Keratinocyte (primary cell): ENCODE results near the gene PFDN4. TPM values are rescaled to one million over a fixed set of nuclear protein-coding genes. Genes with fewer than 3 reads are reported as not detected.

Experiments used
- DNase-seq: peaks from one replicate; pipeline ENCODE4 v3.0.0-alpha.2; 2011; ENCODE audit warnings: low read depth, missing footprints, low spot score
- FAIRE-seq: peaks from 2 replicates; lab custom pipeline; 2011; peaks lifted over from hg19 to GRCh38; lab: Jason Lieb, UNC
- H2AFZ ChIP-seq: 2 replicates; pipeline ENCODE4 v1.6.0; 2012; ENCODE audit warnings: low read length, control low read depth, inconsistent platforms; ENCODE audit not compliant: control insufficient read depth
- H3K27ac ChIP-seq: 2 replicates; pipeline ENCODE4 v1.5.1; 2011; ENCODE audit warnings: low read length; ENCODE audit not compliant: control insufficient read depth, insufficient read depth
- H3K27me3 ChIP-seq: 3 replicates; pipeline ENCODE4 v1.6.0; 2011; ENCODE audit warnings: low read length; ENCODE audit not compliant: control insufficient read depth, insufficient read depth; ENCODE audit errors: extremely low read depth
- H3K36me3 ChIP-seq, 2 experiments: 2 replicates in 1 of 2; 3 replicates in 1 of 2; pipeline ENCODE4 v1.5.1; 2011; ENCODE audit warnings: low read length in 2 of 2, mild to moderate bottlenecking in 1 of 2; ENCODE audit not compliant: control insufficient read depth in 2 of 2, insufficient read depth in 2 of 2; ENCODE audit errors: extremely low read depth in 1 of 2
- H3K4me1 ChIP-seq: 3 replicates; pipeline ENCODE4 v1.5.1; 2011; ENCODE audit warnings: low read length; ENCODE audit not compliant: control insufficient read depth, insufficient read depth; ENCODE audit errors: extremely low read depth
- H3K4me2 ChIP-seq: 3 replicates; pipeline ENCODE4 v1.6.0; 2011; ENCODE audit warnings: low read depth, low read length; ENCODE audit not compliant: control insufficient read depth, insufficient read depth; ENCODE audit errors: extremely low read depth
- H3K4me3 ChIP-seq, 3 experiments: fragments of 200-600 bp in 1 of 3; sonication (generic) in 1 of 3; 2 replicates in 2 of 3; 3 replicates in 1 of 3; pipeline ENCODE4 v1.5.1; 2011 to 2016; ENCODE audit warnings: low read length in 3 of 3, mild to moderate bottlenecking in 3 of 3, control low read depth in 2 of 3, inconsistent platforms in 1 of 3, low read depth in 1 of 3, mixed read lengths in 1 of 3, mixed run types in 1 of 3, moderate library complexity in 1 of 3; ENCODE audit not compliant: control insufficient read depth in 2 of 3, insufficient read depth in 2 of 3; ENCODE audit errors: extremely low read depth in 1 of 3
- H3K79me2 ChIP-seq: 2 replicates; pipeline ENCODE4 v1.6.0; 2012; ENCODE audit warnings: low read length; ENCODE audit not compliant: control insufficient read depth, insufficient read depth
- H3K9ac ChIP-seq: 3 replicates; pipeline ENCODE4 v1.6.0; 2011; ENCODE audit warnings: low read length; ENCODE audit not compliant: control insufficient read depth, insufficient read depth; ENCODE audit errors: extremely low read depth
- H3K9me1 ChIP-seq: 3 replicates; pipeline ENCODE4 v1.6.0; 2011; ENCODE audit warnings: low read length; ENCODE audit not compliant: control insufficient read depth, insufficient read depth; ENCODE audit errors: extremely low read depth
- H3K9me3 ChIP-seq: 2 replicates; pipeline ENCODE4 v1.5.1; 2012; ENCODE audit warnings: low read depth, low read length; ENCODE audit not compliant: control insufficient read depth
- H4K20me1 ChIP-seq: 3 replicates; pipeline ENCODE4 v1.6.0; 2011; ENCODE audit warnings: low read length; ENCODE audit not compliant: control insufficient read depth, insufficient read depth; ENCODE audit errors: extremely low read depth
- CTCF ChIP-seq, 3 experiments: IDR thresholded peaks in 1 of 3; conservative IDR thresholded peaks in 1 of 3; optimal IDR thresholded peaks in 1 of 3; 2 replicates in 2 of 3; 3 replicates in 1 of 3; pipeline versions ENCODE3 to v1.5.1; 2011; ENCODE audit warnings: low read length in 3 of 3, mild to moderate bottlenecking in 3 of 3, moderate library complexity in 2 of 3, control low read depth in 1 of 3, inconsistent platforms in 1 of 3; ENCODE audit not compliant: insufficient read depth in 2 of 3; ENCODE audit errors: extremely low read depth in 1 of 3
- EZH2 ChIP-seq: IDR thresholded peaks from one replicate; pipeline ENCODE4 v1.6.1; 2012; ENCODE audit warnings: inconsistent platforms, mild to moderate bottlenecking, low read length, moderate library complexity
- dilution Hi-C: fragments of 300-500 bp; cut with MboI; formaldehyde crosslinking; loops from one replicate; pipeline ENCODE4 v1.7.0; 2020; ENCODE audit warnings: low sequenced_read_pairs; ENCODE audit not compliant: extremely low pct_ligation_motif_present
- polyA plus RNA-seq, 5 experiments: library from polyadenylated mRNA; depleted of rRNA in 3 of 5; stranded (reverse) in 3 of 5; stranded (forward) in 1 of 5; unstranded in 1 of 5; fragments of >200 nt; gene quantifications; 1 replicate in 1 of 5; 2 replicates in 3 of 5; 3 replicates in 1 of 5; pipeline versions ENCODE4 v1.2.1 to v1.2.3, GENCODE V29; 2011 to 2012; ENCODE audit warnings: missing spikeins in 2 of 5, low read depth in 1 of 5, low replicate concordance in 1 of 5

Gene PFDN4
- polyA plus RNA-seq, 1 donor (not counting 4 experiments of a cell fraction or from before 2014, with no cell fraction given) = 65.7 TPM

DNA sequence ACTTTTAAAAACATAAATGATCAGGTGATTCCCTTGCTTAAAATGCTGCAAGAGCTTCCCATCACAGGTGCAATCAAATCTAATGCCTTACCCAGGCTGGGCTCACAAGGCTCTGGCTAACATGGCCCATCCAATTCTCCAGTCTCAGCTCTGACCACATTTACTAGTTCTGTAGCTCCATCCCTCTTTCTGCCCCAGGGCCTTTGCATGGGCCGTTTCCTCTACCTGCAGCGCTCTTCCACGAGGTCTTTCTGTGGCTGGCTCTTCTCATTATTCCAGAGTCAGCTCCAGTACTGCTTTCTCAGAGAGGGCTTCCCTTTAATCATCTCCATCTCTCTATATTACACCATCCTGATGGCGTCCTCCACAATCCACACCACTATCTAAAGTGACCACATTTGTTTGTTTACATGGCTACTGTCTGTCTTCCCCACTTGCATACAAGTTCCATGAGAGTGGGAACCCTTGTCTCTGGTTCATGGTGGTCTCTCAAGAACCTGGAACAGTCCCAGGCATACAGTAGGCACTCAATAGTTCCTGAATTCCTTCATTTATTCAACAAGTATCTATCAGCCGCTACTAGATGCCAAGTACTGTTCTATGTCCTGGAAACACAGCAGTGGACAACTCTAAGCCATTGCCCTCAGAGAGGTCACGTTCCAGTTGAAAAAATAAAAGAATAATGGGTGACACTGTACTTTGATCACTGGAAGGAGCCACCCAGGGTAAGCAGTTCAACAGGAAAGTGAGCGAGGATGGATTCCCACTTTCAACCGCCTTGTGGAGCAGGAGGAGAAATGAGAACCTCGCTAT, 46.7 kb upstream of the PFDN4 start:
- TF ChIP-seq CTCF (optimal IDR thresholded peaks at IDR 0.05 in 1 of 3, IDR thresholded peaks at IDR 0.05 in 1 of 3, conservative IDR thresholded peaks at IDR 0.05 in 1 of 3; ENCODE audit: extremely low read depth in 1 of 3, insufficient read depth in 2 of 3, low read length in 3 of 3) (no peak), EZH2 (no peak)
- Histone ChIP-seq H3K4me3 (no peak overlapping the region), H3K4me2 (no peak overlapping the region), H2AFZ (no peak overlapping the region), H3K9me3 (no peaks in the 10 kb centered on the region), H3K9ac (no peak overlapping the region), H3K27me3 (no peaks in the 10 kb centered on the region), H3K27ac (no peak overlapping the region), H4K20me1 (no peaks in the 10 kb centered on the region), H3K36me3 (no peaks in the 10 kb centered on the region), H3K79me2 (no peaks in the 10 kb centered on the region), H3K9me1 (no peaks in the 10 kb centered on the region), H3K4me1 (no peaks in the 10 kb centered on the region)
- dilution Hi-C loops = no loop called here
- no peak for DNase-seq
- no peak for FAIRE-seq

DNA sequence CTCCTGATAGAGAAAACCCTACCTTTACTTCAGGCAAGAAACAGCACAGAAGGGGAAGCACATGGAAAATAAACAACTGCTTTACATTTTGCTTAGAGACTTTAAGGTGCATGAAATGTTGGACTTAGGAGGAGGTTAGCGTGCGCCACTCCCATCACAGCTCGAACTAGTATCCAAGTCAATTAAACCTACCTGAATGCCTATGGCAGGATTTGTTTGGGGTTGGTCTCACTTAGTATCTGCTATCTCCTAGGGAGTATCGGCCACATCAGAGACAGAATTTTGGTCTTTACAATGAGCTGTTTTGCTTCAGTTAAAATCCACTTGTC, 46.1 kb upstream of the PFDN4 start:
- Histone ChIP-seq H4K20me1 (no peaks in the 10 kb centered on the region), H3K4me2 (no peak overlapping the region), H3K4me1 (no peaks in the 10 kb centered on the region), H3K9me1 (no peaks in the 10 kb centered on the region), H3K79me2 (no peaks in the 10 kb centered on the region), H3K27ac (no peak overlapping the region), H2AFZ (no peak overlapping the region), H3K27me3 (no peaks in the 10 kb centered on the region), H3K4me3 (no peak overlapping the region), H3K36me3 (no peaks in the 10 kb centered on the region), H3K9me3 (no peaks in the 10 kb centered on the region), H3K9ac (no peak overlapping the region)
- DNase-seq (no peak), FAIRE-seq (no peak)
- TF ChIP-seq EZH2 = no peak
- no peak for TF ChIP-seq CTCF (optimal IDR thresholded peaks at IDR 0.05 in 1 of 3, IDR thresholded peaks at IDR 0.05 in 1 of 3, conservative IDR thresholded peaks at IDR 0.05 in 1 of 3; ENCODE audit: extremely low read depth in 1 of 3, insufficient read depth in 2 of 3, low read length in 3 of 3)
- dilution Hi-C loops = no loop called here
